Measurements from ENCODE around the gene PLXNB3.

The PLXNB3 gene

DNA sequence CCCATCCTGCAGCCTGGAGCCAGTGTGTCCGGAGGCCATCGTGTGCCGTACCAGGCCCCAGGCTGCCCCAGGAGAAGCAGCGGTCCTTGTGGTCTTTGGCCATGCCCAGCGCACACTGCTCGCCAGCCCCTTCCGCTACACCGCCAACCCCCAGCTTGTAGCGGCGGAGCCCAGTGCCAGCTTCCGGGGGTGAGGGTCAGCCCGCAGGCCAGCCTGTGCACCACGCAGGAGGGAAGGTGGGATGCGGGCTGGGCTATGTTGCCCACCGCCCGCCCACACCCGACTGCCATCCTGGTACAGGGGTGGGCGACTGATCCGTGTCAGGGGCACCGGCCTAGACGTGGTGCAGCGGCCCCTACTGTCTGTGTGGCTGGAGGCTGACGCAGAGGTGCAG, 9.2 kb downstream of the PLXNB3 start:
- no peaks in the 10 kb centered on the region for H3K9me3 ChIP-seq

DNA sequence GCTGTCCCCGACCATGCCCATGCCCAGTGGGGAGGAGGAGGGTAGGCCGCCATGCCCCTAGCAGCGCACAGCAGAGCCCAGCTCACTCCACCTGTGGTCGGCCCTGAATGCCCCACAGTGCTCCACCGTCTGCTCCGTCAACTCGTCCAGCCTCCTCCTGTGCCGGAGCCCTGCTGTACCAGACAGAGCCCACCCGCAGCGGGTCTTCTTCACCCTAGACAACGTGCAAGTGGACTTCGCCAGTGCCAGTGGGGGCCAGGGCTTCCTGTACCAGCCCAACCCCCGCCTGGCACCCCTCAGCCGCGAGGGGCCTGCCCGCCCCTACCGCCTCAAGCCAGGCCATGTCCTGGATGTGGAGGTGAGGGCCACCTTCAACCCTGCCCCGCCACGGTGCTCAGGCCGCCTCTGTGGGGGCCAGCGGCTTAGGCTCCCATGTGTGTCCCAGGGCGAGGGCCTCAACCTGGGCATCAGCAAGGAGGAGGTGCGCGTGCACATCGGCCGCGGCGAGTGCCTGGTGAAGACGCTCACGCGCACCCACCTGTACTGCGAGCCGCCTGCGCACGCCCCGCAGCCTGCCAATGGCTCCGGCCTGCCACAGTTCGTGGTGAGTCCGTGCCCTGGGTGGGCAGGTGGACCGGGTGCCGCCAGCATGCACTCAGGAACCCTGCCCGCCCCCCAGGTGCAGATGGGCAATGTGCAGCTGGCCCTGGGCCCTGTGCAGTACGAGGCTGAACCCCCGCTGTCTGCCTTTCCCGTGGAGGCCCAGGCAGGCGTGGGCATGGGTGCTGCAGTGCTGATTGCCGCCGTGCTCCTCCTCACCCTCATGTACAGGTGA, 9.9 kb downstream of the PLXNB3 start:
- Histone ChIP-seq H3K36me3 (no peaks in the 10 kb centered on the region), H3K9me3 (no peaks in the 10 kb centered on the region), H3K4me3 (ENCODE audit: low read depth, low read length) (no peak overlapping the region), H3K4me1 (no peaks in the 10 kb centered on the region), H3K27me3 (no peaks in the 10 kb centered on the region)
- DNase-seq: no peak
- TF ChIP-seq, protein P1, sequence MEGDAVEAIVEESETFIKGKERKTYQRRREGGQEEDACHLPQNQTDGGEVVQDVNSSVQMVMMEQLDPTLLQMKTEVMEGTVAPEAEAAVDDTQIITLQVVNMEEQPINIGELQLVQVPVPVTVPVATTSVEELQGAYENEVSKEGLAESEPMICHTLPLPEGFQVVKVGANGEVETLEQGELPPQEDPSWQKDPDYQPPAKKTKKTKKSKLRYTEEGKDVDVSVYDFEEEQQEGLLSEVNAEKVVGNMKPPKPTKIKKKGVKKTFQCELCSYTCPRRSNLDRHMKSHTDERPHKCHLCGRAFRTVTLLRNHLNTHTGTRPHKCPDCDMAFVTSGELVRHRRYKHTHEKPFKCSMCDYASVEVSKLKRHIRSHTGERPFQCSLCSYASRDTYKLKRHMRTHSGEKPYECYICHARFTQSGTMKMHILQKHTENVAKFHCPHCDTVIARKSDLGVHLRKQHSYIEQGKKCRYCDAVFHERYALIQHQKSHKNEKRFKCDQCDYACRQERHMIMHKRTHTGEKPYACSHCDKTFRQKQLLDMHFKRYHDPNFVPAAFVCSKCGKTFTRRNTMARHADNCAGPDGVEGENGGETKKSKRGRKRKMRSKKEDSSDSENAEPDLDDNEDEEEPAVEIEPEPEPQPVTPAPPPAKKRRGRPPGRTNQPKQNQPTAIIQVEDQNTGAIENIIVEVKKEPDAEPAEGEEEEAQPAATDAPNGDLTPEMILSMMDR (IDR thresholded peaks at IDR 0.05; ENCODE audit: low read depth, low read length): no peak

More for the DNA sequence above, 9.2 kb downstream of the PLXNB3 start:
- no peaks in the 10 kb centered on the region for H3K4me1 ChIP-seq
- no peak overlapping the region for H3K4me3 ChIP-seq (ENCODE audit: low read depth, low read length)
- H3K36me3 ChIP-seq: no peaks in the 10 kb centered on the region
- no peaks in the 10 kb centered on the region for H3K27me3 ChIP-seq
- DNase-seq: no peak
- TF ChIP-seq, protein P1 (IDR thresholded peaks at IDR 0.05; ENCODE audit: low read depth, low read length): no peak

GRCh38 chrX:153774576-153775292, 10.7 kb downstream of the PLXNB3 start:
- DNase-seq: peak; percentile 4
- Histone ChIP-seq H3K4me1 (no peaks in the 10 kb centered on the region), H3K27me3 (no peaks in the 10 kb centered on the region), H3K4me3 (ENCODE audit: low read depth, low read length) (no peak overlapping the region), H3K9me3 (no peaks in the 10 kb centered on the region), H3K36me3 (no peaks in the 10 kb centered on the region)
- TF ChIP-seq, protein P1 (IDR thresholded peaks at IDR 0.05; ENCODE audit: low read depth, low read length): no peak

GRCh38 chrX:153775293-153776119, 11.5 kb downstream of the PLXNB3 start:
- TF ChIP-seq, protein P1 (IDR thresholded peaks at IDR 0.05; ENCODE audit: low read depth, low read length): no peak
- H3K36me3 ChIP-seq: no peaks in the 10 kb centered on the region
- no peaks in the 10 kb centered on the region for H3K27me3 ChIP-seq
- peaks cover 7% of the 10 kb centered on the region for H3K4me1 ChIP-seq
- H3K4me3 ChIP-seq (ENCODE audit: low read depth, low read length): no peak overlapping the region
- no peaks in the 10 kb centered on the region for H3K9me3 ChIP-seq
- DNase-seq: peak; percentile 3

- no peak for DNase-seq
- Histone ChIP-seq H3K36me3 (no peaks in the 10 kb centered on the region), H3K4me1 (peaks cover 10% of the 10 kb centered on the region), H3K4me3 (ENCODE audit: low read depth, low read length) (no peak overlapping the region), H3K9me3 (no peaks in the 10 kb centered on the region), H3K27me3 (no peaks in the 10 kb centered on the region)
- TF ChIP-seq, protein P1 (IDR thresholded peaks at IDR 0.05; ENCODE audit: low read depth, low read length): no peak
Measured at GRCh38 chrX:153776120-153776599, 12.1 kb downstream of the PLXNB3 start.

Data from BE2C (cell line).